K562 (cell line): ENCODE measurements around the gene ZNF774. TPM values are rescaled to one million over a fixed set of nuclear protein-coding genes. Genes with fewer than 3 reads are reported as not detected.

Experiments
- CBX1 ChIP-seq: sonication (generic); IDR thresholded peaks from 2 replicates; pipeline ENCODE4 v1.6.1; 2016; ENCODE audit warnings: antibody characterized with exemption, low read depth, mild to moderate bottlenecking
- ELF1 ChIP-seq: fragments of 200-800 bp; sonication (Bioruptor generic); IDR thresholded peaks from 2 replicates; pipeline ENCODE4 v1.6.1; 2016; ENCODE audit warnings: missing genetic modification characterization, missing compliant biosample characterization
- MEF2A ChIP-seq: IDR thresholded peaks from 2 replicates; pipeline ENCODE4 v1.6.1; 2011; ENCODE audit warnings: low read depth, mild to moderate bottlenecking, low read length, moderate library complexity; ENCODE audit not compliant: control insufficient read depth
- MEIS2 ChIP-seq: fragments of 450-650 bp; IDR thresholded peaks from 2 replicates; pipeline ENCODE4 v1.6.1; 2014; ENCODE audit warnings: mild to moderate bottlenecking; ENCODE audit not compliant: partially characterized antibody
- NCOA1 ChIP-seq: fragments of 450-650 bp; IDR thresholded peaks from 2 replicates; pipeline ENCODE4 v1.6.1; 2016; ENCODE audit warnings: low read depth
- NFE2L1 ChIP-seq: fragments of 450-650 bp; IDR thresholded peaks from 2 replicates; pipeline ENCODE4 v1.6.1; 2016; ENCODE audit warnings: missing genetic modification characterization, low read depth, mild to moderate bottlenecking, missing compliant biosample characterization, moderate library complexity, borderline replicate concordance
- POLR2AphosphoS5 ChIP-seq: IDR thresholded peaks from 2 replicates; pipeline ENCODE4 v1.6.1; 2011; ENCODE audit warnings: mild to moderate bottlenecking, low read depth, low read length, moderate library complexity; ENCODE audit not compliant: control insufficient read depth, insufficient read depth
- SP2 ChIP-seq: IDR thresholded peaks from 2 replicates; pipeline ENCODE4 v1.6.1; 2011; ENCODE audit warnings: mild to moderate bottlenecking, low read depth, low read length, moderate library complexity; ENCODE audit not compliant: poor library complexity, severe bottlenecking; ENCODE audit errors: extremely low read depth
- STAG1 ChIP-seq: sonication (generic); formaldehyde crosslinking; IDR thresholded peaks from 2 replicates; pipeline ENCODE4 v1.5.0; 2020; ENCODE audit warnings: missing genetic modification reagents, borderline replicate concordance
- TCF15 ChIP-seq: fragments of 250-450 bp; sonication (Bioruptor Pico); IDR thresholded peaks from 2 replicates; pipeline ENCODE4 v1.8.0; 2022; ENCODE audit warnings: moderate library complexity, mild to moderate bottlenecking, inconsistent platforms
- THRB ChIP-seq: fragments of 450-650 bp; formaldehyde crosslinking; conservative IDR thresholded peaks from 2 replicates; pipeline ENCODE4 v1.4.0; 2022; ENCODE audit warnings: mild to moderate bottlenecking, missing genetic modification characterization
- XRCC3 ChIP-seq: fragments of 450-650 bp; IDR thresholded peaks from 2 replicates; pipeline ENCODE4 v1.6.1; 2017; ENCODE audit warnings: mild to moderate bottlenecking, moderate library complexity
- ZNF217 ChIP-seq: sonication (generic); formaldehyde crosslinking; IDR thresholded peaks from 2 replicates; pipeline ENCODE4 v1.8.0; 2022; ENCODE audit warnings: mild to moderate bottlenecking, missing genetic modification reagents
- ZNF253 ChIP-seq: fragments of 250-450 bp; sonication (Bioruptor Pico); conservative IDR thresholded peaks from 2 replicates; pipeline ENCODE4 v1.6.1; 2021; ENCODE audit warnings: mild to moderate bottlenecking
- polyA plus RNA-seq, 8 experiments: library from polyadenylated mRNA; depleted of rRNA in 4 of 8; stranded (reverse) in 5 of 8; unstranded in 3 of 8; fragments of >200 nt; fragmentation: Nextera tagmentation in 2 of 8; fragmentation: Illumina TruSeq in 1 of 8; extraction: Ambion mirVana in 2 of 8; extraction: Trizol in 1 of 8; gene quantifications; 2 replicates each; pipeline versions ENCODE4 v1.2.1 to v1.2.3, GENCODE V29; 2011 to 2014; ENCODE audit warnings: inconsistent platforms in 1 of 8, missing spikeins in 1 of 8
- total RNA-seq, 7 experiments: library from RNA; depleted of rRNA in 6 of 7; stranded (reverse); fragments of >200 nt in 6 of 7; fragmentation: Illumina TruSeq in 2 of 7; extraction: Trizol in 2 of 7; gene quantifications; 2 replicates each; pipeline versions ENCODE4 v1.2.1 to v1.2.3, GENCODE V29; 2011 to 2021; ENCODE audit warnings: low replicate concordance in 1 of 7
- TF ChIP-seq, protein P1 (sequence below): fragments of 250-450 bp; sonication (Bioruptor Pico); IDR thresholded peaks from 2 replicates; pipeline ENCODE4 v1.4.0; 2020
- TF ChIP-seq, protein P2 (sequence below), 2 experiments: IDR thresholded peaks; 2 replicates each; pipeline ENCODE4 v1.6.1; 2012; ENCODE audit warnings: improper control_type of control experiment in 2 of 2, low read depth in 2 of 2, low read length in 2 of 2, borderline replicate concordance in 1 of 2

ZNF774 gene
- total and polyA plus RNA-seq, 9 of the 15 experiments (the other 6 are each of a cell fraction or from before 2014, with no cell fraction given): 0.32 to 2.0 (median 1.2) TPM

DNA sequence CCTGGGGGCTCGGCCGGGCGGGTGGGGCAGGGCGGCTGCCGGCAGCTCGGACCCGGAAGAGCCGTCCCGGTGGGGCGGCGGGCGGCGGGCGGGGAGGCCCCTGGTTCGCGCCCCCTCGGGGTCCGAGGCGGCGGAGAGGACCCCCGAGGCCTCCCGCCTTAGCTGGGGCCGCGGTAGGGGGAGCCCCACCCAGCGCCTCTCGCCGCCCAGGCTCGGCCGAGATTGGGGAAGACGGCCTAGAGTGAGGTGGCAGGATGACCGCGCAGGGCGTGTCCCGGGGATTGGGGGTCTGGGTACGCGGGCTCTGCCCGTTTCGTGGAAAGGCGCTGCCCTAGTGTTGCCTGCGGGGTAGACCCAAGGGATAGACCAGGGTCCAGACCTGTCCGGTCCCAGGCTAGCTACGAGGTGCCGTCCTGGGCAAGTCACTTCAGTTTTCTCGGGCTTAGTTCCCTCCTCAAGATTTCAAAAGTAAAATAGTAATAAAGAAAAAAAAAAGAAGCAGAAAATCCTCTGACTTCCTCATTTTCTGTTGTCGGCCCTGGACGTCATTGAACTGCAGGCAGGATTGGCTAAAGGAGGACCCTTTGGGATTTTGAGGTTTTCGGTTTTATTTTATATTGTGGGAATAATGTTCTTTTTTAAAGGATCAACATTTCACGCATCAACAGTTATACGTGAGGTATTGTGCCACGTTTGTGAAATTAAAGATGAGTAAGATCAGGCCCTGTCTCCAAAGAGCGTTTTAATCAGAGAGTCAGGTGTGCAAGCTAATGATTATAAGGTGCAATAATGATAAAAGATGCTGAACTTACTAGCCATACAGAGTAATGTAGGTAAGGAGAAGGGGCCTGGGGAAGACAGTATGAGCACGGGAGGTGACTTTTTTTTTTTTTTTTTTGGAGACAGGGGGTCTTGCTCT, 36.6 kb downstream of the ZNF774 start (continued):
- TF ChIP-seq, protein P1, sequence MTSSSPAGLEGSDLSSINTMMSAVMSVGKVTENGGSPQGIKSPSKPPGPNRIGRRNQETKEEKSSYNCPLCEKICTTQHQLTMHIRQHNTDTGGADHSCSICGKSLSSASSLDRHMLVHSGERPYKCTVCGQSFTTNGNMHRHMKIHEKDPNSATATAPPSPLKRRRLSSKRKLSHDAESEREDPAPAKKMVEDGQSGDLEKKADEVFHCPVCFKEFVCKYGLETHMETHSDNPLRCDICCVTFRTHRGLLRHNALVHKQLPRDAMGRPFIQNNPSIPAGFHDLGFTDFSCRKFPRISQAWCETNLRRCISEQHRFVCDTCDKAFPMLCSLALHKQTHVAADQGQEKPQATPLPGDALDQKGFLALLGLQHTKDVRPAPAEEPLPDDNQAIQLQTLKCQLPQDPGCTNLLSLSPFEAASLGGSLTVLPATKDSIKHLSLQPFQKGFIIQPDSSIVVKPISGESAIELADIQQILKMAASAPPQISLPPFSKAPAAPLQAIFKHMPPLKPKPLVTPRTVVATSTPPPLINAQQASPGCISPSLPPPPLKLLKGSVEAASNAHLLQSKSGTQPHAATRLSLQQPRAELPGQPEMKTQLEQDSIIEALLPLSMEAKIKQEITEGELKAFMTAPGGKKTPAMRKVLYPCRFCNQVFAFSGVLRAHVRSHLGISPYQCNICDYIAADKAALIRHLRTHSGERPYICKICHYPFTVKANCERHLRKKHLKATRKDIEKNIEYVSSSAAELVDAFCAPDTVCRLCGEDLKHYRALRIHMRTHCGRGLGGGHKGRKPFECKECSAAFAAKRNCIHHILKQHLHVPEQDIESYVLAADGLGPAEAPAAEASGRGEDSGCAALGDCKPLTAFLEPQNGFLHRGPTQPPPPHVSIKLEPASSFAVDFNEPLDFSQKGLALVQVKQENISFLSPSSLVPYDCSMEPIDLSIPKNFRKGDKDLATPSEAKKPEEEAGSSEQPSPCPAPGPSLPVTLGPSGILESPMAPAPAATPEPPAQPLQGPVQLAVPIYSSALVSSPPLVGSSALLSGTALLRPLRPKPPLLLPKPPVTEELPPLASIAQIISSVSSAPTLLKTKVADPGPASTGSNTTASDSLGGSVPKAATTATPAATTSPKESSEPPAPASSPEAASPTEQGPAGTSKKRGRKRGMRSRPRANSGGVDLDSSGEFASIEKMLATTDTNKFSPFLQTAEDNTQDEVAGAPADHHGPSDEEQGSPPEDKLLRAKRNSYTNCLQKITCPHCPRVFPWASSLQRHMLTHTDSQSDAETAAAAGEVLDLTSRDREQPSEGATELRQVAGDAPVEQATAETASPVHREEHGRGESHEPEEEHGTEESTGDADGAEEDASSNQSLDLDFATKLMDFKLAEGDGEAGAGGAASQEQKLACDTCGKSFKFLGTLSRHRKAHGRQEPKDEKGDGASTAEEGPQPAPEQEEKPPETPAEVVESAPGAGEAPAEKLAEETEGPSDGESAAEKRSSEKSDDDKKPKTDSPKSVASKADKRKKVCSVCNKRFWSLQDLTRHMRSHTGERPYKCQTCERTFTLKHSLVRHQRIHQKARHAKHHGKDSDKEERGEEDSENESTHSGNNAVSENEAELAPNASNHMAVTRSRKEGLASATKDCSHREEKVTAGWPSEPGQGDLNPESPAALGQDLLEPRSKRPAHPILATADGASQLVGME (CRISPR knock-in tag): 0 out of 2 replicates have a peak, but pooled peaks have one; percentile 27
- no peak for TF ChIP-seq STAG1 (CRISPR knock-in tag)
- TF ChIP-seq SP2: no peak
- TF ChIP-seq NCOA1: no peak
- TF ChIP-seq MEF2A: no peak
- TF ChIP-seq ZNF253: no peak
- no peak for TF ChIP-seq MEIS2
- TF ChIP-seq CBX1: no peak; the same call in 1 of the 2 replicates
- no peak for TF ChIP-seq THRB (CRISPR knock-in tag)
- no peak for TF ChIP-seq ZNF217 (CRISPR knock-in tag)
- peak; percentile 86 for TF ChIP-seq ELF1 (tag)
- no peak for TF ChIP-seq POLR2AphosphoS5
- no peak for TF ChIP-seq XRCC3
- TF ChIP-seq NFE2L1 (tag): no peak
- TF ChIP-seq, protein P2, sequence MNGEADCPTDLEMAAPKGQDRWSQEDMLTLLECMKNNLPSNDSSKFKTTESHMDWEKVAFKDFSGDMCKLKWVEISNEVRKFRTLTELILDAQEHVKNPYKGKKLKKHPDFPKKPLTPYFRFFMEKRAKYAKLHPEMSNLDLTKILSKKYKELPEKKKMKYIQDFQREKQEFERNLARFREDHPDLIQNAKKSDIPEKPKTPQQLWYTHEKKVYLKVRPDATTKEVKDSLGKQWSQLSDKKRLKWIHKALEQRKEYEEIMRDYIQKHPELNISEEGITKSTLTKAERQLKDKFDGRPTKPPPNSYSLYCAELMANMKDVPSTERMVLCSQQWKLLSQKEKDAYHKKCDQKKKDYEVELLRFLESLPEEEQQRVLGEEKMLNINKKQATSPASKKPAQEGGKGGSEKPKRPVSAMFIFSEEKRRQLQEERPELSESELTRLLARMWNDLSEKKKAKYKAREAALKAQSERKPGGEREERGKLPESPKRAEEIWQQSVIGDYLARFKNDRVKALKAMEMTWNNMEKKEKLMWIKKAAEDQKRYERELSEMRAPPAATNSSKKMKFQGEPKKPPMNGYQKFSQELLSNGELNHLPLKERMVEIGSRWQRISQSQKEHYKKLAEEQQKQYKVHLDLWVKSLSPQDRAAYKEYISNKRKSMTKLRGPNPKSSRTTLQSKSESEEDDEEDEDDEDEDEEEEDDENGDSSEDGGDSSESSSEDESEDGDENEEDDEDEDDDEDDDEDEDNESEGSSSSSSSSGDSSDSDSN (IDR thresholded peaks at IDR 0.05; ENCODE audit: borderline replicate concordance in 1 of 2, low read depth in 2 of 2, low read length in 2 of 2): no peak
- 0 out of 2 replicates have a peak, but pooled peaks have one; percentile 21 for TF ChIP-seq TCF15 (CRISPR knock-in tag)
